ENCODE measurements around the gene DHRS13.
A peak's percentile ranks its signal among the peaks of the same experiment; 100 is the strongest.

DHRS13 gene

DNA sequence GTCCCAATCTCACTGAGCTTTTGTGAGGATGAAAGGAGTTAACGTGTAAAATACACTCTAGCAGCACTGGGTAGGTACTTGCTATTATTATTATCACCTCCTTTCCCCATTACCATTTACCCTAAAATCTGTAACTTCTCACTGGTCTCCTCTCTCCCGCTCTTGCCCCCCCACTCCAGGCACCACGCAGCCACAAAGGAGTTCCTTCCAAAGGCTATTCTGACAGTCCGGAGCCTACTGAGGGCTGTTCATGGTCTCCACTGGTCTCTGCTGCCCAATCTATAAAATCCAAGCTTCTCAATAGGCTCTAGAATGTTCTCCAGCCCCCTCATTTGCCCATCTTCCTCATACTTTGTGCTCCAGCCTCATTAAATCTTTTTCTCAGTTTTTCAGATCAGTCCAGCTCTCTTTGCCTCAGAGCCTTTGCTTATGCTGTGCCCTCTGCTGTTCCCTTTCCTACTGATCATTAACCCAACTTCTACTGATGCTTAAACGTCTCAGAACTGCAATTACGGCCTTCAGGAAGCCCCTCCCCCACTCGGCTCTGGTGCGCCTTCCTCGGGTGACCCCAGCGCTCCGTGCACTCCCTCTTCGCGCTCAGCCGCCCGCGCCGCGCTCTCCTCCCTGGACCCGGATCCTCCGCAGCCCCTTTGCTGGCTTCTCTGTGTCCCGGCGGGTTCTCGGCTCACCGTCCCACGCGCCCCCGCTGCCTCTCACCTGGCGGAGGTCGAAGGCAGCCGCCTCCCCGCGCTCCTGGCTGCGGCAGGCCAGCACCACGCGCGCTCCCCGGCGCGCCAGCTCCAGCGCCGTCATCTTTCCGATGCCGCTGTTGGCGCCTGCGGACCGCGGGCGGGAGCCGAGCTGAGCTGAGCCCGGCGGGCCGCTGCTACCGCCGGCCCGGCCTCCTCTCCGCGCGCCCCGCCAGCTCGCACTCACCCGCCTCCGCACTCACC lies 737 bp downstream of the DHRS13 start:
- no peak for DNase-seq

DNA sequence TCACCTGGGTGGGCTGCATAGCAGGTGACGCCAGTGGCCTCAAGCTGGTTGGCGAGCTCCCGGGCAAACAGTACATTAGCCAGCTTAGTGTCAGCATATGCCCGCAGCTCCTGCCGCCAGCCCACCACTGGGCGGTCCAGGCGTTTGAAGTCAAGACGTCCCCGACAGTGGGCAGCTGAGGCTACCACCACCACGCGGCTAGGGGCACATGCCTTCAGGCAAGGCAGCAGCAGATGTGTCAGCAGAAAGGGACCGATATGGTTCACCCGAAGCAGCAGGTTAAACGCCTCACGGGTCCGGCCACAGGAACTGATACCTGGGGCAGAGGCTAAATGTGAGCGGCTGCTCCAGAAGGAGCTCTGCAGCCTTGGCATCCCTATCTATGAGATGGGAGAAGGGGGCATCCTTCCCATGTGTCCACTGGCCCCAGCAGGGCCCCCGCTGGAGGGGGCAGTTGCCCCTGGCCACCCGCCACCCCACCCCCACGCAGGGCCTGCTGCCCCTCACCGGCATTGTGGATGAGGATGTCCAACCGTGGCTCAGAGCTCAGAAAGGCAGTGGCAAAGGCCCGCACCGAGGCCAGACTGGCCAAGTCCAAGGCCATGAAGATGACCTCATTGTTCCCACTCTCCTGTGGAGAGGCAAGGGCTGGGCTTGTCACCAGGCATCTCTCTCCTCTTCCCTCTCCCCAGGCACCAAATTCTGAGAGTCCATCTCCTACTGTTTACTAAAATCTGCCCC lies 1.7 kb downstream of the DHRS13 start:
- DNase-seq = no peak

DNA sequence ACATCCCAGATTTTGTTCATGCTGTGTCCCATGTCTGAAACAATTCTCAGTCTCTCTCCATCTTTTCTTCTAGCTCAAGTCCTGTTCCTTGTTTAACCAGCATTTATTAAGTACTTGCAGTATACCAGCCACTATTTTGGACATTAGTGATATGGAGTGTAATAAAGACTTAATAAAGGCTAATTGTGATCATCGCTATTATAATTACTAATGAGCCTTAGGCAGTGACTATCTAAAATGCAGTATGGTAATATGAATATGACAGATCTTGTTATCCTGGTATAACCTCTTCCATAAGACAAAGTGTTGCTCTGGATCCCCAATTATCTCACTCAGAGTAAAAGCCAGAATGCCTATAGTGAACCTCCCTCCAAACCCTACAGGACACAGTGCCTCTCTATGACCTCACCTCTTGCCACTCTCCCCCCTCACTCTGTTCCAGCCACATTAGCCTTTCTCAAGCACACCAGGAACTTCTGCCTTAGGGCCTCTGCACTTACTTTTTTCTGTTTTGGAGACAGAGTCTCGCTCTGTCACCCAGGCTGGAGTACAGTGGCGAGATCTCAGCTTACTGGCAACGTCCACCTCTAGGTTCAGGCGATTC lies 3.6 kb downstream of the DHRS13 start:
- DNase-seq = no peak

DNA sequence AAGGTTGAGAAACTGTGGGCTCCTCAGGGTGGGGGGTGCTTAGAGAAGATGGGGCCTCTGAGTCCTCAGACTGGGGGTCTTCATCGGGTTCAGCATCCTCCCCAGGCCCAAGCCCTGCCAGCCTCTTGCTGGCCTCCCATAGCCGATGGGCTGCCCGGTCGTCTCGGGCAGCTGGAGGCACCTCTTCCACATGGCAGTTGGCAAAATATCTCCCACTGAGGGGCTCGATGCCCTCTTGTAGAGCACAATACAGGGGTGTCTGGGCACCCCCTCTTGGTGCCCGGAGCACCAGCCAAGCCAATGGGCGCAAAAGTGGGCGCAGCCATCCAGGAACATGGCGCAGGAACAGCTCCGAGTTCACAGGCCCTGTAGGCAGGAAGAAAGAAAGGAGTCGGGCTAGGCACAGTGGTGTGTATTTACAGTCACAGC lies 4.3 kb downstream of the DHRS13 start:
- no peak for DNase-seq

DNA sequence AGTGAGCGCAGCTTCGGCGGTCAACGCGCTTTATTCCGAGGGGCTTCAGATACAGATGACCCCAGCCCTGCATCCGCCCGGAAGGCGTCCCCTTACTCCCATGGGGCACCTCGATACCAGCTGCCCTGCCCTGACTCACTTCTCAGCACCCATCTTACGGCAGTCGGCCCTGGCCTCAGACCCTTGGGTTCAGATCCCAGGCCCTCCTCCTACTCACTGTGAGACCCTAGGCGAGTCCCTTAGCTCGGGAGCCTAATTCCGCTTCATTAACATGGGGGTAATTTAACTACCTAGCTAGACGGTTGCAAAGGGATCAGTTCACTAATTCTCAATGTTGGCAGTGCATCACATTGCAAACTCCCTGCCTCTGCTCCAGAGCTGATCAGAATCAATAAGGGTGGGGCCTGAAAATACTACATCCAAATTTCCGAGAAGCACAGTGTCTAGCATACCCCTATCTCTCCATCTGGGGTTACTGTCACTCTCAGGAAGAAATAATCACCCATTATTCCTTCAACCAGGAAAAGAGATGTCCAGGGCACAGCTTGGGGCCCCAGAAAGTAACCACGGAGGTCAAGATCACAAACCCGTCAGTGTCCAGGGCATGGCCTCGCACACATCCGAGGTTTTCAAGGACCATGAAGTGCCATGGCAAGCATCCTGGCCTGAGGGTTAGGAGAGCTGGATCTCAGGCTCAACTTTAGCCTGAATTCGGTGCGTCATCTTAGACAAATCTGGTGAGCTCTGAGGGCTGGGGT lies 4.9 kb downstream of the DHRS13 start:
- DNase-seq = no peak

DNA sequence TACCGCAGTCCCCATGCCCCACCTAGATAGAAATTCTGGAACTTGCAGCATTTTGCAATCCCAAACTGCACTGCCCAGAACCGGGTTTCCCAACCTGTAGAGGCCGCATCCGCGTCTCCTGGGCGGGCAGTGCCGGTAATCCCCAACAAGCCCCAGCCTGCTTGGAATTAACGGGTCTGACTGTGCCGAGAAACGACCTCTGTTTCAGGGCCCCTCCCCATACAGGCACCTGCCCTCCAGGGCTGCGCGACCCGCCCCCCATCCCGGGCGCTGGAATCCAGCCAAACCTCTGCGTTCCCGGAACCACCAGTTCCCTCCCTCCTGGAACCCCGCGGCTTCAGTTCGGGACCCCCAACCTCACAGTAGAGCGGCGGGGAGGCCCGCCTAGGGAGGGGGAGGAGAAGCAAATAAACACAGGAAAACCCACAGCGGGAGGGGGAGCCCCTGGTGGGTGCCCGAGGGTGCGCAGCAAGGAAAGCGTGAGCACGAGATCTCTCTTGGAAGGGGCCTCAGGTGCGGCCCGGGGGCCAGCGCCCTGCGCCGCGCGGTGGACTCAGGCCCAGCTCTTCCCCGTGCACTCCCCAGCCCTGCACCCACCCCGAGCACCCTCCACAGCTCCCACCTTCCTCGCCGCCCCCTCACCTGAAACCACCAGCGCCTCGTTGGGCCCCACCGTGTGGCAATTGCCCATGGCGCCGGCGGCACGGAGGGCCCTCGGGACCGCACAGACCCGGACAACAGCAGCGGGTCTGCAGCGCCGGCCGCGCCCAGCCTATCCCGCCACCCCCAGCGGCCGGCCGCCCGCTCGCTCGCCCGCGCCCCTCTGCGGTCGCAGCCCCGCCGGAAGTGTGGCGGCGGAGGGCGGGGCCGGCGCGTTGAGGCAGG lies 5.8 kb downstream of the DHRS13 start, which contains the start of gene FLOT2:
Gene FLOT2, minus strand, starts transcription at position 850 of the 885 bp plus-strand sequence. Its CDS starts 159 bp downstream, at position 691.
- DNase-seq = peak; percentile 28

DNA sequence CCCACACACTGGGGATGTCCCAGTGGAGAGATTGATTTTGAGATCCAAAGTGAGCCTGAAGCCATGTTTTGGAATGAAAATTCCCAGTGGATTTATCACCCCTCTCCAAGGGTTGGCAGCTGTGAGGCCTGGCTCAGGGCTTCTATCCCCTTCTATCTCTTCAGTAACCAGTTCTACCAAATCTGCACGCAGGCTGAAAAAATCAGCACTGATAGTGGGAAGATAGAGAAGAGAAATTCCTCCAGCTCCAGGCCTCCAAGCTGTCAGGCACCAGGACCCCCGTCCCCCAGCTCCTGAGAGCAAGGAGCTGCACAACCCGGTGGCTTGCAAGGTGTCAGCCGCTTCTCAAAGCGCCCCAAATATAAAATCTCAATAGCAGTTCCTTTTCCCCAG lies 6.4 kb downstream of the DHRS13 start:
- no peak for DNase-seq

DNA sequence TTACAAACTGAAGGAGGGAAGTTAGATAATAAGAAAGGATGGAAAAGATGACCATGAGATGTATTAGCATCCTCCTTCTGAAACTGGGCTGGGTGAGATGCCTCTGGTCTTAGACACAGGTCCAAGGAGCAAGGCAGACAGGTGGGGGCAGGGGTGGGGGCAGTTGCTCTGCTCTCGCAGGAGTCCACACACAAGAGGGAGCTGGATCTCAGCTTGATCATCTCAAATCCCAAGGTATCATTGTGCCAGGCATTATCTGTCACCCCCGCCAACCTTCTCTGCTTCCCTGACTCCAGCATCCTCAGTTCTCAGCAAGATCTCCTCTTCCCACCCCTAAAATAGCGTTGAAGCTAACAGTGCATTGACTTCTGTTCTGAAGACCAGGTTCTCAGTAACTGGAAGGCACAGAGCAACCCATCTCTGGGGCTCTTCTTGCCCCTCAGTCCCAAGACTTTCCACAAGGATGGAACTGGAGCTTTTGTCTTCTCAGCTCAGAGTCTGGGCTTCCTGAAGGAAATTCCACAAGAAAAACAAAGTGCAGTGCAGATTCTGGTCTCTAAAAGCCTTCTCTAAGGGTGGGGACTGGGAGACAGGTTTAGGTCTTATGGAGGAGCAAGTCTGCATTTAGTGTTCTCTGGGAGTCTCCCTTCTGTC lies 7.0 kb downstream of the DHRS13 start:
- no peak for DNase-seq

DNA sequence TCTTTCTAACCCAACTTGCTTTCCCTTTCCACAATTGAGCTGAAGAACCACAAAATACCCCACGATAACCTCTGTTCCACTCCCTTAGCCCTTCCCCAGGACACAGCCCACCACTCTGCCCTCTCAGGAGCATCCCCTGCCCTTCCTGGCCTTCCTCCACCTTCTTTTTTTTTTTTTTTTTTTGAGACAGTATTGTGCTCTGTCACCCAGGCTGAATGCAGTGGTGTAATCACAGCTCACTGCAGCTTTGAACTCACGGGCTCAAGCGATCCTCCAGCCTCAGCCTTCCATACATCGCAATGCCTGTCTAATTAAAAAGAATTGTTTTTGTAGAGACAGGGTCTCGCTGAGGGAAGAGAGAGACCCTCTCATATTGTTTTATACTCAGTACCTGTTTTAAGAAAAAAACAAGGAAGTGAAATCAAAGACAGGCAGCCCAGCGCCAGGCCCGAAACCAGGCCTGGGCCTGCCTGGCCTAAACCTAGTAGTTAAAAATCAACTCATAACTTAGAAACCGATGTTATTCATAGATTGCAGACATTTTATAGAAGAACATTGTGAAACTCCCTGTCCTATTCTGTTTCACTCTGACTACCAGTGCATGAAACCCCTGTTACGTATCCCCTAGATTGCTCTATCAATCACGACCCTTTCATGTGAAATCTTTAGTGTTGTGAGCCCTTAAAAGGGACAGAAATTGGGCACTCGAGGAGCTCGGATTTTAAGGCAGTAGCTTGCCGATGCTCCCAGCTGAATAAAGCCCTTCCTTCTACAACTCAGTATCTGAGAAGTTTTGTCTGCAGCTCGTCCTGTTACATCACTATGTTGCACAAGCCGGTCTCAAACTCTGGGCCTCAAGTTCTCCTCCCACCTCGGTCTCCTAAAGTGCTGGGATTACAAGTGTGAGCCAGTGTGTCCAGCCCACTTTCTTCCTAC lies 9.4 kb downstream of the DHRS13 start:
- DNase-seq = peak; percentile 56

DNA sequence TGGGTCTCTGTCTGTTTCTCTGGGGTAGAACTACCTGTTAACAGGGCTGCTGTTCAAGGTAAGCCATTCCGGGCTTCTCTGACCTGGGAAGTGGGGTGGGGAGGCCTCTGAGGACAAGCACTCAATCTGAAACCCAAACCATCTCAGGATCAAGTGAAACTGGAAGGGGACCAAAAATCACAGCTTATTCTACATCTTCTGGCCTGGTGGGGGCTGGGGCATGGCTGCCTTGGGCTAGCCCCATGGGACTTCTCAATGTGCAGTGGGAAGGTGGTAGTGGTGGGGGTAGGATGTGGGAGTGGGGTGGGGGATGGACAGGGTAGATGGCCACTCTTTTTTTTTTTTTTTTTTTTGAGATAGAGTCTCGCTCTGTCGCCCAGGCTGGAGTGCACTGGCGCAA lies 10.9 kb downstream of the DHRS13 start:
- no peak for DNase-seq

DNA sequence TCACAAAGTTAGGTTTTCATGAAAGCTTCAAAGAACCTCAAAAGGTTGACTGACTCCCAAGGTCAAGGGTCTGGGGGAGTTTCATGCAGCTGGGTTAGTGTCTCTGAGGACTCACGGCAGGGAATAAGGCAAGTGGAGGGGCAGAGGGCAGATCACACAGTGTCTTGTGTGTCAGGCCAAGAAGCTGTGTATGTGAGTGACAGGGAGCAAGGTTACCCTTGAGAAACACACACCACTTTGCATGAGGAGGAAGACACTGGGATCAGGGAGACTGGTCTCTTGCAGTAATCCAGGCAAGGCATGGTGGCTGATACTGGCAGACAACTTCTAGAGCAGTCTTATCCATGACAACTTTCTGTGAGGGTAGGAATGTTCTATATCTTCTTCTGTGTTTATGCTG lies 11.7 kb downstream of the DHRS13 start:
- no peak for DNase-seq

DNA sequence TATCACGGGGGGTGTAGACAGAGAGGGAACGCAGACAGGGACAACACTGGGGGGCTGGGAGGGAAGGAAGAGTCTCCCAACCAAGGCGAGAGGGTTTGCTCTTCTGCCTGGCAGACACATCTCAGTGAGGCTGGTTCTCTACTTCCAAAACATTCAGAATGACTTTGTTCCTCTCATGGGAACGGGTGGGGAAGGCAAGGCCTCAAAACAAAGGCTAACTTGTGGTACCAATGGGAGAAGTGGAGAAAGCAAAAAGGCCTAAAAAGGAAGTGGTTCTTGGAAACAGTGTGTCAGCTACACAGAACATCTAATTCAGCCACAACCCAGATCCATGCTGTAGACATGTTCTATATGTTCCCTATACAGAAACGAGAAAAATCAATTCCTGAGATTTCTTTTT lies 12.9 kb downstream of the DHRS13 start:
- no peak for DNase-seq

DNA sequence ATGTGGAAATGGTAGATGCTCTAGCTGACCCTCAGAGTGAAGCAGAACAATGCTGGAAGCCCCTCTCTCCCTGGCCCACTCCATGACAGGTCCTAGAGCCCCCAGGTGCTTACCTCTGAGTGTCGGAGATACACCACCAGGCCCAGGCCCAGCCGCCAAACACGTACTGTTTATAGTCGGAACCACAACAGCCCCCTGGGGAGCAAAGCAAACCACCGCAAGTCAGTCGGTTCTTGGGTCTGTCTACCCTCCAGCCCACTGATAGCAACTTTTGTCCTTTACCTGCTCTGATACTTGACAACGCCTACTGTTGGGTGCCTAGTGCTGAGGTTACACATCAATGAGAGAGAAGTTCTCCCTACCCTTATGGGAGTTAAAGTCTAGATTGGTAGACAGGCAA lies 14.0 kb downstream of the DHRS13 start:
- no peak for DNase-seq

DNA sequence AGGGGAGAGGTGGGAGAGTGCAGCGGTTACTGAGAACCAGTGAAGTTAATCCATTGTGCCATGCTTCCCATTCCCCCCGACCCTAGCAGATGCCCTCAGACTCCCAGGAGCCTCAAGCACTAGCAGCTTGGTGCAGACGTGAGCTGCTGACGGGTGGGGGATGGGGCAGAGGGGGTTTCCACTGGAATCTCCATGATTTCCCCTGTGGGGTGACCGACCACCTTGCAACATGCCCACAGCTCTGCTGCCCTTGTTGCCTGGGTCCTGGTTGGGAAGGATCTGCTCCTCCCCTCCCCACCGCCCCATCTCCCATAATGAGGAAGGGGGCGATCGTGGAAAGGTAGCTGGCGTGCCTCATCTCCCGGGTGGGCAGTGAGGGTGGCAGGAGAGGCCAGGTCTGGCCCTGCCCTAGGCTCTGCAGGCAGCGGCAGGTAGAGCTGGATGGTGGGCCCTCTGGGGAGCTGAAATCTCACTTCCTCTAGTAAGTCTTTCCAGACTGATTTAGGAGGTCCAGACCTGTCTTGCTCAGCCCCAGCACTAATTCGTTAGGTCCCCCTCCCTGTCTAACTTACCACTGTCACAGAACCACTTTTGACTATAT lies 14.9 kb downstream of the DHRS13 start:
- DNase-seq = no peak

DNA sequence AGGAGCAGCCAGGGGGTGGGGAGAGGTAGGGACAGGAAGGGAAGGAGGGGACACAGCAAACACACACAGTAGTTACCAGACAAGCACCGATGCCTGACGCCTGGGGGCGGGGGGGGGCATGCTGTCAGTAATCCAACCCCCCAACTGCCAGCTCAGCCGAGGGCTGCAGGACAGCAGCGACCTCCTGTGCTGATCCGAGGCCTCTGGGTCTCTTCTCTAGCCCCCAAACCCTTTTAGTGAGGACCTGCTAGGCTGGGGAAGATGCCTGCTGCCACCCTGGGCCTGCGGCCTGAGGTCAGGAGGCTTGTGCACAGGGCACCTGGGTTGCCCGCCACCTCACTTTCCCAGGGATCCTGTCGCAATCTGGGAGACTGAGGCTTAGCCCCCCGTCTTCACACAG lies 16.9 kb downstream of the DHRS13 start:
- no peak for DNase-seq

DNA sequence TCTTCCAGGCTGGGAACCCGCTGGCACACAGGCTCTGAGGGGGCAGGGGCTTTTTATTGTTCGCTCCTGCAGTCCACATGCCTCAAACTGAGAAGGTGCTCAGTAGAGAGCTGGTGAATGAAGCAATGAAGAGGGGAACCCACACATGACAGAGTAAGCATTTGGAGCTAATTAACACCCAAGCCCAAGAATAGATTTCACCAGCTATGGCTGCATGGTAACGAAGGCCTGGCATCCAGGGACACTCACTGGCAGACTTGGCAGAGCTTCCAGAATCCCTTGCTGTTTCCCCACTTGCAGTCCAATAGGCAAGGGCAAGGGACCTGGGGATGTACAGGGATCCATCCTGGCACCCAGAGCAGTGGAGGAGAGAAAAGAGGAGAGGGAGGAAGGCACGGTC lies 17.5 kb downstream of the DHRS13 start:
- DNase-seq = no peak

DNA sequence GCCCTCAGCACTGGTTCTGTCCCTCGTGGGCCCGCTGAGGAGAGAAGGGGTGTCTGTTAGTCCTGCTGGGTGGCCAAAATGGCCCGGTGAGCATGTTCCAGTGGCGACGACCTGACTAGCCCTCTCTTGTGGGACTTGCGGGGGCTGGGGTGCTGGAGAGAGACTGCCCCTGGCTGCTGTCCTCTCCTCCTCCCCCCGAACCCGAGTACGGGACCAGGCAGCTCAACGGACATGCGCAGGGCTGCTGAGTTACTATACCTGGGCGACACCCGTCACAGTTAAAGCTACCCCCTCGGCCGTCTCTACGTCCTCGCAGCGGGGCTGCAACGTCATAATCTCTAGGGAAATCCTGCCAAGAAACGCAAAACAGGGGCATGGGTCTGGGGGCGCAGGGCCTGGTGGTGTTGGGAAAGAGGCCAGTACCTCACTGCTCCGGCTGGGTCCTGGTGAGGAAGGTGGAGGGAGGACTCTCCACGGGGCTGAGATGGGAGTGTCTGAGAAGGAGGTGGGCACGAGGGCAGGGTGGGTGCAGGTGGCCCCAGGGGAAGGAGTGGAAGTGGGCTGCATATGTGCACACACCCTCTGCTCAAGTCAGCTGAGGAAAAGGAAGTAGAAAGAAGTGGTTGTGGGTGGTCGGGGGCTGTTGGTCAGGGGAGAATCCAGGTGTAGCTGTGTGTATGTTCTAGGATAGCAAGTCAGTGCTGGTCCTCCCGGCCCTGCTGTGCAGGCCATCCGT lies 18.7 kb downstream of the DHRS13 start:
- no peak for DNase-seq

DNA sequence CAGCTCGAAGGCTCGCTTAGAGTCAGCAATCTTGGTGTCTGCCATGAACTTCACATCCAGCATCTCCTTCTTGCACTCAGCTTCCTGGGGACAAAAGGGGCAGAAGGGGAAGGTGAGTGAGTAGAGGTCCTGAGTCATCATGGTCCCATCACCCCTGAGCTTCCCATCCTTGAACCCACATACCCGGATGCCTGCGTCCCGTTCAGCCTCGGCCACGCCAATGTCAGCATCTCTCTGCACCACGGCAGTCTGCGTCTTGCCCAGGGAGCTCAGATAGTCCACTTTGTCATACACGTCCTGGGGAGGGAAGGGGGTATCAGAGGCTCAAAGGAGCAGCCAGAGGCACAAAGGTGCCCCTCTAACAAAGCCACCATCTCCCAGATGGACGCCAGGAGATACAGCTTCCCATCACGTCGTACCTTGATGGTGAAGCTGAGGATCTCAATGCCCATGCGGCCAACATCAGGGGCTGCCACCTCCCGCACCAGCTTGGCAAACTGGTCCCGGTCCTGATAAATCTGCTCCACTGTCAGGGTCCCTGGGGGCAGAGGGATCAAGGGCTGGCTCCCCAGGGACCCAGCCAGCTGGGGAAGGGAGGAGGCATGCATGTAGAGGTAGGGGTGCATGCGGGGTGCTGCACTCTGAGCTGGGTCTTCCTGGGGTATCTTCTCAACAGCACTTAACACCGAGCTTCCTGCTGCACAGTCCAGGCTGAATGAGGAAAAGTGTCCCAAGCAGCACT lies 20.6 kb downstream of the DHRS13 start:
- no peak for DNase-seq

Data from GF-D8 (cell line).